Stomach (tissue), 4 donors: ENCODE measurements around the gene CTNNA1.

Experiments used
- CTCF ChIP-seq, 7 experiments: fragments of 450-650 bp in 4 of 7; fragments of 200-600 bp in 3 of 7; sonication (generic) in 3 of 7; IDR thresholded peaks; one replicate each; pipeline ENCODE4 v1.5.1; 2016 to 2019; ENCODE audit warnings: antibody characterized with exemption in 7 of 7, control low read depth in 2 of 7, mild to moderate bottlenecking in 1 of 7
- EP300 ChIP-seq: sonication (generic); formaldehyde crosslinking; IDR thresholded peaks from one replicate; pipeline ENCODE4 v1.6.1; 2017; ENCODE audit warnings: antibody characterized with exemption
- POLR2A ChIP-seq, 4 donors: fragments of 450-650 bp; IDR thresholded peaks; one replicate each; pipeline ENCODE4 v1.6.1; 2016; ENCODE audit warnings: antibody characterized with exemption in 4 of 4, control low read depth in 2 of 4, mild to moderate bottlenecking in 1 of 4, moderate library complexity in 1 of 4
- POLR2AphosphoS5 ChIP-seq, 3 donors: sonication (generic); formaldehyde crosslinking; IDR thresholded peaks; one replicate each; pipeline ENCODE4 v1.6.1; 2016; ENCODE audit warnings: antibody characterized with exemption in 3 of 3

- TF ChIP-seq CTCF (IDR thresholded peaks at IDR 0.05) (no peak), POLR2A (IDR thresholded peaks at IDR 0.05) (no peak), POLR2AphosphoS5 (IDR thresholded peaks at IDR 0.05) (no peak), EP300 (no peak)
Observed at GRCh38 chr5:138954257-138955012, 201.2 kb downstream of the CTNNA1 start.
